Lung (tissue), 12 donors: ENCODE results near the gene ANKRD17. TPM values are rescaled to one million over a fixed set of nuclear protein-coding genes. Genes with fewer than 3 reads are reported as not detected.

Source experiments
- ATAC-seq: fragments of 200-7000 bp; cut with Tn5 transposase; one replicate; pipeline ENCODE4 v1.9.1; 2020; ENCODE audit warnings: moderate number of reproducible peaks; ENCODE audit not compliant: insufficient read depth, low FRiP score
- DNase-seq, 3 donors: peaks; one replicate each; pipeline ENCODE4 v3.0.0-alpha.2; 2013 to 2017
- H3K27ac ChIP-seq, 2 donors: one replicate each; pipeline ENCODE4 v1.5.1; 2013; ENCODE audit warnings: mild to moderate bottlenecking in 2 of 2, moderate library complexity in 2 of 2, control low read depth in 1 of 2, inconsistent platforms in 1 of 2, low read depth in 1 of 2, low read length in 1 of 2
- H3K27me3 ChIP-seq, 3 donors: one replicate each; pipeline ENCODE4 v1.5.1; 2013; ENCODE audit warnings: low read length in 2 of 3; ENCODE audit not compliant: control insufficient read depth in 3 of 3, insufficient read depth in 3 of 3
- H3K36me3 ChIP-seq, 4 donors: one replicate each; pipeline ENCODE4 v1.5.1; 2013; ENCODE audit warnings: low read length in 4 of 4, mild to moderate bottlenecking in 1 of 4, moderate library complexity in 1 of 4; ENCODE audit not compliant: control insufficient read depth in 4 of 4, insufficient read depth in 4 of 4
- H3K4me1 ChIP-seq, 5 donors: one replicate each; pipeline ENCODE4 v1.5.1; 2013; ENCODE audit warnings: low read length in 5 of 5, mild to moderate bottlenecking in 2 of 5, moderate library complexity in 1 of 5; ENCODE audit not compliant: control insufficient read depth in 5 of 5, insufficient read depth in 5 of 5
- H3K4me3 ChIP-seq: one replicate; pipeline ENCODE4 v1.5.1; 2013; ENCODE audit warnings: mild to moderate bottlenecking, control low read depth, moderate library complexity
- H3K9ac ChIP-seq, 2 donors: one replicate each; pipeline ENCODE4 v1.5.1; 2013; ENCODE audit warnings: low read length in 2 of 2, control low read depth in 1 of 2; ENCODE audit not compliant: insufficient read depth in 1 of 2
- H3K9me3 ChIP-seq, 4 donors: one replicate each; pipeline ENCODE4 v1.5.1; 2013; ENCODE audit warnings: low read length in 3 of 4, mild to moderate bottlenecking in 1 of 4, moderate library complexity in 1 of 4; ENCODE audit not compliant: control insufficient read depth in 4 of 4, insufficient read depth in 3 of 4
- CTCF ChIP-seq: IDR thresholded peaks from 2 replicates; pipeline ENCODE4 v1.5.1; 2012; ENCODE audit warnings: mild to moderate bottlenecking; ENCODE audit errors: control extremely low read depth, extremely low read depth
- WGBS, 2 donors: extraction: QIAGEN DNeasy Blood & Tissue Kit; methylation state at CpG; one replicate each; pipeline ENCODE4 v1.1.7; 2013; 5-methylcytosine and 5-hydroxymethylcytosine counted together
- polyA plus RNA-seq, 2 donors: library from polyadenylated mRNA; stranded (reverse); fragments of 200-250 nt; gene quantifications; one replicate each; pipeline ENCODE4 v1.2.1, GENCODE V29; 2013
- total RNA-seq, 2 donors: library from RNA; depleted of rRNA in 1 of 2; stranded (reverse); fragments of >200 nt in 1 of 2; gene quantifications; one replicate each; pipeline ENCODE4 v1.2.1, GENCODE V29; 2014 to 2021
- donor health status: control.
- donor health status: control.
- donor health status: Bipolar disorder and iron deficiency.
- donor health status: healthy.
- donor health status: DM: yes; HTN: yes; CAD: no.

The ANKRD17 gene
- total and polyA plus RNA-seq, 4 donors, result 7.8 to 74.4 (median 31.7) TPM

GRCh38 chr4:73277201-73277600 lies 18.6 kb upstream of the ANKRD17 start:
- H3K4me1 ChIP-seq, result peaks cover 0 to 2% (median 0%) of the 10 kb centered on the region in 5 donors
- TF ChIP-seq CTCF, result no peak
- H3K9me3 ChIP-seq, result peaks cover 0 to 5% (median 0%) of the 10 kb centered on the region in 4 donors
- DNase-seq (no peak), ATAC-seq (no peak)
- H3K27me3 ChIP-seq, result no peaks in the 10 kb centered on the region
- H3K9ac ChIP-seq, result no peak overlapping the region
- no peak overlapping the region for H3K27ac ChIP-seq
- H3K4me3 ChIP-seq, result no peak overlapping the region
- peaks cover 0 to 4% (median under 1%) of the 10 kb centered on the region in 4 donors for H3K36me3 ChIP-seq
- 86 to 93% methylated on average over 1 of the region's 1 CpG for WGBS, 2 donors

DNA sequence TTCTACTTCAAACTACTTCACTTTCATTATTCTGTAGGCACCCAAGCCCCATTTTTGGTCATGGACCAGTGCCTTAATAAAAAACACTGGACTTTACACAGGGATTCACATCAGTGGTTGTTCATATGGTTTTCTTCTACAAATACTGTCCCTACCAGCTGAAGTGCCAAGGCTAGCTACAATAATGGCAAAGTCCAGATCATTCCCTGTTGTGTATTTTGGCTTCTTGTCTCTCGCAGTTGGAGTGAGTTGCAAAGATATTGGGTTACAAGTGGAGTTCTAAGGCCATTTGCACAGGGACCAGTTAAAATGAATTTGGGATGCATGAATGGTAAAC lies 16.7 kb upstream of the ANKRD17 start:
- DNase-seq (peak in 1 of 3 donors; percentile 4), ATAC-seq (no peak)
- TF ChIP-seq CTCF, result no peak
- Histone ChIP-seq H3K9me3 (peaks cover 0 to 5% (median 0%) of the 10 kb centered on the region in 4 donors), H3K27me3 (no peaks in the 10 kb centered on the region), H3K4me3 (no peak overlapping the region), H3K27ac (no peak overlapping the region), H3K4me1 (peaks cover 0 to 2% (median 0%) of the 10 kb centered on the region in 5 donors), H3K36me3 (peaks cover 0 to 4% (median 0%) of the 10 kb centered on the region in 4 donors), H3K9ac (no peak overlapping the region)
- 90 to 94% methylated on average over 1 of the region's 1 CpG for WGBS, 2 donors

GRCh38 chr4:73272816-73273215 lies 14.2 kb upstream of the ANKRD17 start:
- H3K4me3 ChIP-seq, result no peak overlapping the region
- ATAC-seq (no peak), DNase-seq (no peak)
- H3K9me3 ChIP-seq, result peaks cover 0 to 5% (median 0%) of the 10 kb centered on the region in 4 donors
- no peak overlapping the region for H3K27ac ChIP-seq
- TF ChIP-seq CTCF, result no peak
- H3K9ac ChIP-seq, result no peak overlapping the region
- H3K4me1 ChIP-seq, result peaks cover 0 to 2% (median 0%) of the 10 kb centered on the region in 5 donors
- H3K27me3 ChIP-seq, result no peaks in the 10 kb centered on the region
- peaks cover 0 to 4% (median 0%) of the 10 kb centered on the region in 4 donors for H3K36me3 ChIP-seq

GRCh38 chr4:73267050-73267449 lies 8.5 kb upstream of the ANKRD17 start:
- no peak for DNase-seq

More at GRCh38 chr4:73267050-73267449, 8.5 kb upstream of the ANKRD17 start:
- ATAC-seq, result no peak
- no peaks in the 10 kb centered on the region for H3K4me1 ChIP-seq
- no peak overlapping the region for H3K4me3 ChIP-seq
- H3K27me3 ChIP-seq, result no peaks in the 10 kb centered on the region
- H3K36me3 ChIP-seq, result peaks cover 0 to 6% (median 0%) of the 10 kb centered on the region in 4 donors
- WGBS, 2 donors, result 86 to 92% methylated on average over 2 of the region's 2 CpGs
- TF ChIP-seq CTCF, result no peak
- no peak overlapping the region for H3K9ac ChIP-seq
- no peaks in the 10 kb centered on the region for H3K9me3 ChIP-seq
- H3K27ac ChIP-seq, result no peak overlapping the region
